Activated CD8-positive, alpha-beta memory T cell treated with anti-CD3 and anti-CD28 coated beads, Interleukin-2, amount 10 ng/mL, durations not matched to agents 7 days and 5 days (primary cell): ENCODE measurements around the gene CSNK2B. TPM values are rescaled to one million over a fixed set of nuclear protein-coding genes. Genes with fewer than 3 reads are reported as not detected.

ENCODE experiments used
- microRNA-seq: library from miRNA; unstranded; fragments of <30 nt; microRNA quantifications from one replicate; pipeline ENCODE4 v1.2.0, GENCODE V29; 2022
- total RNA-seq, 2 experiments: library from RNA; stranded (reverse); gene quantifications; one replicate each; pipeline ENCODE4 v1.2.3, GENCODE V29; 2021

Gene CSNK2B
- total RNA-seq, 2 experiments from 2014 or later: 206 to 236 TPM

Small RNAs within 50 kb of the gene (microRNA-seq; reads per million reads assigned to microRNA genes)
- not detected for gene MIR4646
- gene MIR6832: not detected

Other genes starting within 250 kb of the CSNK2B start
- 10 to 100 TPM; 44.1 to 63.8 TPM for gene MICB, start 167.9 kb upstream of the CSNK2B start, total RNA-seq
- gene MCCD1, start 137.1 kb upstream of the CSNK2B start, total RNA-seq: not detected
- gene DDX39B, start 124.1 kb upstream of the CSNK2B start, total RNA-seq: 100 to 1,000 TPM; 495 to 503 TPM
- 1 to 10 TPM; 1.0 to 3.8 TPM for gene ATP6V1G2, start 119.5 kb upstream of the CSNK2B start, total RNA-seq
- 10 to 100 TPM; 13.6 to 16.2 TPM for gene NFKBIL1, start 118.5 kb upstream of the CSNK2B start, total RNA-seq
- 10 to 100 TPM; 21.8 to 70.0 TPM for gene LTA, start 93.8 kb upstream of the CSNK2B start, total RNA-seq
- gene TNF, start 90.5 kb upstream of the CSNK2B start, total RNA-seq: 10 to 100 TPM; 58.8 to 65.1 TPM
- gene LTB, start 83.7 kb upstream of the CSNK2B start, total RNA-seq: 100 to 1,000 TPM; 608 to 839 TPM
- gene LST1, start 79.8 kb upstream of the CSNK2B start, total RNA-seq: 100 to 1,000 TPM in 1 of 2 experiments, 10 to 100 TPM in 1; 71.6 to 109 TPM
- gene NCR3, start 73.1 kb upstream of the CSNK2B start, total RNA-seq: 100 to 1,000 TPM; 137 to 152 TPM
- 10 to 100 TPM; 47.4 to 63.4 TPM for gene AIF1, start 50.8 kb upstream of the CSNK2B start, total RNA-seq
- 100 to 1,000 TPM; 265 to 286 TPM for gene PRRC2A, start 45.4 kb upstream of the CSNK2B start, total RNA-seq
- 100 to 1,000 TPM; 243 to 245 TPM for gene BAG6, start 13.4 kb upstream of the CSNK2B start, total RNA-seq
- gene APOM, start 10.2 kb upstream of the CSNK2B start, total RNA-seq: 1 to 10 TPM; 1.9 to 3.7 TPM
- 10 to 100 TPM; 24.7 to 27.2 TPM for gene C6orf47, start 5.3 kb upstream of the CSNK2B start, total RNA-seq
- gene GPANK1, start 1.1 kb upstream of the CSNK2B start, total RNA-seq: 10 to 100 TPM; 34.9 to 41.6 TPM
- gene LY6G5B, start 3.9 kb downstream of the CSNK2B start, total RNA-seq: 10 to 100 TPM; 16.1 to 25.0 TPM
- gene LY6G5C, start 15.0 kb downstream of the CSNK2B start, total RNA-seq: 1 to 10 TPM; 2.6 to 3.8 TPM
- gene ABHD16A, start 37.2 kb downstream of the CSNK2B start, total RNA-seq: 10 to 100 TPM; 49.0 to 56.7 TPM
- not detected for gene LY6G6F, start 40.8 kb downstream of the CSNK2B start, total RNA-seq
- not detected for gene LY6G6D, start 49.3 kb downstream of the CSNK2B start, total RNA-seq
- not detected for gene LY6G6C, start 55.7 kb downstream of the CSNK2B start, total RNA-seq
- under 1 TPM; 0.20 to 0.33 TPM for gene MPIG6B, start 57.3 kb downstream of the CSNK2B start, total RNA-seq
- 10 to 100 TPM; 13.6 to 23.4 TPM for gene DDAH2, start 63.2 kb downstream of the CSNK2B start, total RNA-seq
- gene CLIC1, start 70.5 kb downstream of the CSNK2B start, total RNA-seq: 100 to 1,000 TPM; 544 to 561 TPM
- gene MSH5, start 73.9 kb downstream of the CSNK2B start, total RNA-seq: 100 to 1,000 TPM in 1 of 2 experiments, 10 to 100 TPM in 1; 75.6 to 109 TPM
- gene SAPCD1, start 96.6 kb downstream of the CSNK2B start, total RNA-seq: 10 to 100 TPM; 12.8 to 19.2 TPM
- gene VWA7, start 111.2 kb downstream of the CSNK2B start, total RNA-seq: 1 to 10 TPM; 5.7 to 6.4 TPM
- 100 to 1,000 TPM; 107 to 140 TPM for gene VARS1, start 129.7 kb downstream of the CSNK2B start, total RNA-seq
- gene LSM2, start 140.9 kb downstream of the CSNK2B start, total RNA-seq: 100 to 1,000 TPM; 124 to 129 TPM
- gene HSPA1L, start 149.2 kb downstream of the CSNK2B start, total RNA-seq: 1 to 10 TPM; 2.9 to 3.1 TPM
- 100 to 1,000 TPM; 124 to 137 TPM for gene HSPA1A, start 149.5 kb downstream of the CSNK2B start, total RNA-seq
- gene HSPA1B, start 161.7 kb downstream of the CSNK2B start, total RNA-seq: 10 to 100 TPM; 64.6 to 71.6 TPM
- 10 to 100 TPM; 13.0 to 21.5 TPM for gene NEU1, start 196.7 kb downstream of the CSNK2B start, total RNA-seq
- not detected for gene SLC44A4, start 212.9 kb downstream of the CSNK2B start, total RNA-seq
- 10 to 100 TPM; 78.7 to 79.0 TPM for gene EHMT2, start 231.6 kb downstream of the CSNK2B start, total RNA-seq
- 1 to 10 TPM; 1.5 to 3.3 TPM for gene ZBTB12, start 236.0 kb downstream of the CSNK2B start, total RNA-seq